Activated gamma-delta T cell treated with Interleukin-2 at 50 U/mL for 16 hours (primary cell): ENCODE data around the gene ZNF609.
A peak's percentile ranks its signal among the peaks of the same experiment; 100 is the strongest.

ENCODE experiments used
- DNase-seq: peaks from one replicate; pipeline ENCODE4 v3.0.0-alpha.2; 2020

ZNF609 gene

DNA sequence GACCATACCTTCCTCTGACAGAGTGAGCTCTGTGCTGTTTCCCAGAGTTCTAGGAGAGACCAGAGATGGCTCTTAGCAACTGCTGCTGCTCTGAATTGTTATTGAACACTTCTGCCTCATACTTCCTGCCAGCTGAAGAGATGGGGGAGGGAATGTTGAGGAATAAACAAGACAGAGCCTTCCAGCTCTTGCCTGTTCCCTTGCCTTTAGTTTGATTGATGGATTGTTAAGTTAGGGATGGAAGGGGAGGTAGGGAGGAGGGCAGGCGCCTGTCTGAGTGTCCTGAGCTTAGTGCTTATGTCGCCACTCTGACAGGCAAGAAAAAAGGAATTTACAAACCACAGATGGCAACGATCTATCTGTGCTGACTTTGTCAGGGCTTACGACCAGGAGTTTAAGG is 42.8 kb downstream of the ZNF609 start:
- DNase-seq = no peak

DNA sequence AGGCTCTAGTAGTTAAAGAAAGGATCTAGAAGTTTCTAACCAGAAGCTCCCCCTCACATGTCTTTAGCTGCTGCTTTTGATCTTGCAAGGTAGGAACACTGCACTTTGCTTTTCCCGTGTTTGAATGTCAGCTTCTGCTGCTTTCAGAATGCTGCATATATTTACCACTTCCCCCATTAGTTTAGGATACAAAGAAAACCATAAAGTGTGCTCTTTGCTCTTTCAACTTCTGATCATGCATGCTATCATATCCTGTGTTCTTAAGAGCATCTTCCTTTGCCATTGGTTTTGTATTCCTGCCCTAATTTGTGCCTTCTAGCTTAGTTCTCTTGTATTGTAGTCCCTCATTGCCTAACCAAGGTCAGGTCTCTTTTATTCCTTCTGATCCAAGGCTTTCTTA is 43.3 kb downstream of the ZNF609 start:
- DNase-seq = no peak

DNA sequence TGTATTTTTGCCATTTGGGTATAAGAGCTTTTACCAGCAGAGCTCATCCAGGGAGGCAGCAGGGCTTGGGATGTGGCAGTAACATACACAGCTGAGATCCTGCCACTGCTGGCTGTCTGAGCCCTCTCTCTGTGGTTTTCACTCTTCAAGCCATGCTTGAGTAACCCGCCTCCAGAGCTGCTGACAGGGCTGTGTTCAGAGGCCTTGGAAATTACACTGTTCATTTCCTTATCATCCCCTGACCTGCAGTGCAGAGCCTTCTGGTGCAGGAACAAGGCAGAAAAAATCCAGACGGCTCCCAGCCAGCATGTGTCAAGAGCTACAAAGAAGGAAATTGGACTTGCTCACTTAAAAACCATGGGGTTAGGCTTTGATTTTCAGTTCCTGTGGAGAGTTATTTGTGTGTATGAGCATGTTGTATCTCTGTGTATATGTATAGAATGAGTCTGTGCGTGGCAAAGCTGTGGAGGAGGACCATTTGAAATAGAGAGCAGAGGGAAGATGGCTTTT is 47.0 kb downstream of the ZNF609 start:
- peak; percentile 8 for DNase-seq

DNA sequence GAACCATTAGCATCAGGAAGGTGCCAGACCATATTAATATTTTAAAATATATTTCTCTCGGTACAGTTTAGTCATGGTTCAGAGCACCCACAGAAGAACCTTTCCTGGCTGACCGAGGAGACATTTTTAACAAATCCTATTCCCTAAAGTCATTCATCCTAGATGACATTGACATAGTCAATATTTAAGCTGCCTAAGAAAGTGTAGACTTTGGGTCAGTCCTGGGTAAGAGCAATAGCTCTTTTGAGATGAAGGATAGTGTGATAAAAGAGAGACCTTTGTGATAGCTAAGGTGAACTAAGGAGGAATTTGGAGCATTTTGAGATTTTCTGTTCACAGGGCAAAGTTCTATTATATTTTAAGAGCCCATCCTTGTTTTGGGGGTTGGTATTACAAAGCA is 47.5 kb downstream of the ZNF609 start:
- DNase-seq = no peak

DNA sequence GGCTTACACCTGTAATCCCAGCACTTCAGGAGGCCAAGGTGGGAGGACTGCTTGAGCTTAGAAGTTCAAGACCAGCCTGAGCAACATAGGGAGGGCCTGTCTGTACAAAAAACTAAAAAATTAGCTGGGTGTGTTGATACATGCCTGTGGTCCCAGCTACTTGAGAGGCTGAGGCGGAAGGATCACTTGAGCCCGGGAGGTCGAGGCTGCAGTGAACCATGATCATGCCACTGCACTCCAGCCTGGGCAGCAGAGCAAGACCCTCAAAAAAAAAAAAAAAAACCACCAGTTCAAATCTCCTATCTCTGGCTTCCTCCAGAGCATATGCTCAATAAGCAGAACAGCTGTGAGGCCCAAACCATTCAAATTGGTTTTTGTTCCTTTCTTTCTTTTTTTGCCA is 53.4 kb downstream of the ZNF609 start:
- DNase-seq = no peak

DNA sequence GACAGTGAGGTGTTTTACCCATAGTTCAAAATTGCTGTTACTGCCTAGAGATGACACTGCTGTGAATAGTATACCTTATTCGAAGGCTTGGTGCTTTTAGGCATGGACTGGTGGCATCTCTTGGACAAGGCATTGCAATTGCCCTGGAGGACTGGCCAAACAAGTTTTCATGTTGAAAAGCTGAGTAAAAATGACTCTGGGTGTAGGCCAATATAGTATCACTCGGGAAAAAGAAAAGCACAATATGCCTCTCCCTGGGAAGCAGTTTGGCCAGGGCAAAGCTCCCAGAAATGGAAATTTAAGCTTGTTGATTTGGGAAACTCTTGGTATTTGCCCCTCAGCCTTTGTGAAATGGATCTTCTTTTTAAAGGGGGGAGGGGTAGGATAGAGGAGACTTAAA is 54.8 kb downstream of the ZNF609 start:
- DNase-seq = no peak

DNA sequence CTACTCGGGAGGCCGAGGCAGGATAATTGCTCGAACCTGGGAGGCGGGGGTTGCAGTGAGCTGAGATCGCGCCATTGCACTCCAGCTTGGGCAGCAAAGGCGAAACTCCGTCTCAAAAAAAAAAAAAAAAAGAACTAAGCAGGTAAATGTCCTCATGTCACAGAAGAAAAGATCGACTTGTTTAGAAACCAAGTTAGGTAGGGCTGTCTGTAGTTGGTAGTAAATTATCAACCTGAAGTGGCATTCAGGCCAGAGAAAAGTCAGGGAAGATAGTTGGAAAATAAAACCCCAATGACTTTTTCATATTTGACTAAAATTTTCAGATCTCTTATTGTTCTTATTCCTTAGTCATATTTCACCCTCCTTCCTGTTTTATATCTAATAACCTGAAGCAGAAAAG is 55.4 kb downstream of the ZNF609 start:
- DNase-seq = no peak

DNA sequence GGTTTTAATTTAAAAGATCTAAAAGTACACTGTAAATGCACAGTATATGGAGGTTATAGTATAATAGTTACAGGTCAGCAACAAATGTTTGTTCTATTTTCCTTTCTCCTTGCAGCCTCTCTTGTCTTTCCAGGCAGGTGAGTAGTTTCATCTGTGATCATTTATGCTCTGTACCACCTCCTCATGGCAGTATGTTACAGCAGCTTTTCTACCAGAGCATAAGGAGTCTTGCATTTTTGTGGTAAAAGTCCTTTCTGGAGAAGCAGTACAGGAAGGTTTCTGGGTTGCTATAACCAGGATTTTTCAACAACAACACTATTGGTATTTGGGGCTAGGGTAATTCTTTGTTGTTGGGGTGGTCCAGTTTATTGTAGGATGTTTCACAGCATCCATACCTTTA is 59.5 kb downstream of the ZNF609 start:
- DNase-seq = no peak

DNA sequence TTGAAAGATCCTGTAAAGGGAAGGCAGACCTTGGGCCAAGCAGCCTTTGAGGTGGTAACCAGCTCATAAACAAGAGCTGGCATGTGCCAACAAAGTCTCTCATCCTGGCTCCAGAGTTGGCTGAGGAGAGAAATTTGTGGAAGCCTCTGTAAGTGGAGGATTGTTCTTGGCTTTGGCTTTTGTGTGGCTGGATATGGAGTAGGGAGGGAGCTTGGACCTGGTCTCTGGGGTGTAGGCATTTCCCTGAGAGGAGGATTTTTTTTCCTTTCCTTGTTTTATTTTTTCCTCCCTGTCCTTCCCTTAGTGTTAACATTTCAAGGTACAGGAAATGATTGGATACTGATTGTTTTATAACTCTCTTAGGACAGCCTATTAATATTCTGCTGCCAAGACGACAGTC is 60.8 kb downstream of the ZNF609 start:
- no peak for DNase-seq

DNA sequence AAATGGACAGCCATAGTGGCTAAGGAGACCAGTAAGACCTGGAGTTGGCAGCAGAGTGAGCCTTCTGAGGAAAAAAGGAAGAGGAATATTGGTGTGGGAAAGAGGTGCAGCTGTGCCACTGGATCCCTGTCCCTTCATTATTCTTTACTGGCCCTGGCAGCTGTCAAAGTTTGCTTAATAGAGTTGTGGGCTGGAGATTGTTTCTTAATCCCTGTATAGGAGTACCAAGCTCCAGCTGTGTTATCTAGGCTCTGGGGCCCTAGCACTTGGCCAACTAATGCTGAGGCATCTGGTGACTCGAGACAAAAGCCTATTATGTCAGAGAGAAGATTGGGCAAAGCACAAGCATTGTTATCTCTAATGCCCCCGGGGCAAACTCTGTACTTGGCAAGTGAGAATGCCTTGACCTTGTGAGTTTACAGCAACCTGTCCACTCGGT is 61.4 kb downstream of the ZNF609 start:
- no peak for DNase-seq

DNA sequence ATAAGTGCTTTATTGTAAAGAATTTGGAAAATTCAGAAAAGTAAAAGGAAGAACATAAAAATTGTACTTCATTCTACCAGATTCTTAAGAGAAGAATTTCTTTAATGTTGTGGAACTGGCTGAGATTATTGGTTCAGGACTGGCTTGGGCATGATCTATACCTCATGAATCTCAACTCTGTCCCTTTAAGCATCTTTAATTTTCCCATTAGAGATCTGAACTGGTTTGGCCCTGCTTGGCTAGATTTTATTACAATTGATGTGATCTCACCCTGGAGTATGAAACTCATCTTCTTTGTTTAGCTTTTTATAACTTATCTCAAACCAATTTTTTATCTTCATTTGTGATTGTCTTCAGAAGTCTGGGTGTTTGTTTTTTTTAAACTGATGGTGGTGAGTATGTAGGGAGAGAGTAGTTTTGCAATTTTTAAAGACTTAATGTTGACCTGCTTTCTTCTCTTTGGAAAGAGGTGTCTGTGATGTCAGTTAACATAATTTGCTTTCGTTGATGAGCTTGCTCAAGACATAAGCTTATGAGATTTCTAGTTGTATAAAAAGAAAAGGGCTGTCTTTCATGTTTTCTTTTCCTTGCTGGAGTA is 61.9 kb downstream of the ZNF609 start:
- DNase-seq = no peak

DNA sequence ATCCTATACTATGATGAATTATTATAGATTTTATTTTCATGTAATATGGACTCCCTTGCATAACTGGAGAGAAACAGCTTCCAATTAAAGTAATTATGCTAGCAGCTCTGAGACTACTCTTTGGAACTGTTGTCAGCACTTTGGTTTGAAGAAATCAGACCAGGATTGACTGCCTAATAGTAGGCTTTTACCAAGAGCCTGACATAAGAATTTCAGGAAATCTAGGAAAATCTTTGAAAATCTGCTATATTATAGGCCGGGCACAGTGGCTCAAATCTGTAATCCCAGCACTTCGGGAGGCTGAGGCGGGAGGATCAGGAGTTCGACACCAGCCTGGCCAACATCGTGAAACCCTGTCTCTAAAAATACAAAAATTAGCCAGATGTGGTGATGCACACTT is 62.9 kb downstream of the ZNF609 start:
- DNase-seq = no peak

DNA sequence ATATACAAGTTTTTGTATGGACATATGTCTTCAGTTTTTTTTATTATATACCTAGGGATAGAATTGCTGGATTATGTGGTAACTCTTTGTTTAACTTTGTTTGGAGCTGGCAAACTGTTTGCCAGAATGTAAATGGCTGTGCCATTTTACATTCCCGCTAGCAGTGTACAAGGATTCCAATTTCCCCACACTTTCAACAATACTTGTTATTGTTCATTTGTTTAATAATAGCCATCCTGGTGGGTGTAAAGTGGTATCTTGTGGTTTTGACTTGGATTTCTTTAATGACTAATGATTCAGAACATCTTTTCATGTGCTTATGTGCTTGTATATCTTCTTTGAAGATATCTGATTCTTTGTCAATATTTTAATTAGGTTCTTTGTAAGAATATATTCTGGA is 64.4 kb downstream of the ZNF609 start:
- no peak for DNase-seq

DNA sequence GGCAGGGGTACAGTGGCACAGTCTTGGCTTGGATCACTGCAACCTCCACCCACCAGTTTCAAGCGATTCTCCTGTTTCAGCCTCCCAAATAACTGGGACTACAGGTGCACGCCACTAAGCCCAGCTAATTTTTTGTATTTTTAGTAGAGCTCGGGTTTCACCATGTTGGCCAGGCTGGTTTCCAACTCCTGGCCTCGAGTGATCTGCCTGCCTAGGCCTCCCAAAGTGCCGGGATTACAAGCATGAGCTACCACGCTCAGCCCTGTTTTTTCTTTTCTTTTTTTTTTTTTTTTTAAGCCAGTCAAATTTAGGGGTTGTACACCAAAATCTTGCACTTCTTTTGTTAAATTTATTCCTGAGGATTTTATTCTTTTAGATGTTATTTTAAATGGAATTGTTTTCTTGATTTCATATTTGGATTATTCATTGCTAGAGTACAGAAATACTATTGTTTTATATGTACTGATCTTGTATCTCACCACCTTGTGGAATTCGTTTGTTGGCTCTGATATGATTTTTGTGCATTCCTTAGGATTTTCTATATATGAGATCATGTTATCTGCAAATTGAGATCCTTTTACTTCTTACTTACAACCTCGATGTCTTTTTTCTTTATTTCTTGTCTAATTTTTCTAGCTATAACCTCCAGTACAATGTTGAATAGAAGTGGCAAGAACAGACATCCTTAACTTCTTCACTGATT is 65.6 kb downstream of the ZNF609 start:
- no peak for DNase-seq

DNA sequence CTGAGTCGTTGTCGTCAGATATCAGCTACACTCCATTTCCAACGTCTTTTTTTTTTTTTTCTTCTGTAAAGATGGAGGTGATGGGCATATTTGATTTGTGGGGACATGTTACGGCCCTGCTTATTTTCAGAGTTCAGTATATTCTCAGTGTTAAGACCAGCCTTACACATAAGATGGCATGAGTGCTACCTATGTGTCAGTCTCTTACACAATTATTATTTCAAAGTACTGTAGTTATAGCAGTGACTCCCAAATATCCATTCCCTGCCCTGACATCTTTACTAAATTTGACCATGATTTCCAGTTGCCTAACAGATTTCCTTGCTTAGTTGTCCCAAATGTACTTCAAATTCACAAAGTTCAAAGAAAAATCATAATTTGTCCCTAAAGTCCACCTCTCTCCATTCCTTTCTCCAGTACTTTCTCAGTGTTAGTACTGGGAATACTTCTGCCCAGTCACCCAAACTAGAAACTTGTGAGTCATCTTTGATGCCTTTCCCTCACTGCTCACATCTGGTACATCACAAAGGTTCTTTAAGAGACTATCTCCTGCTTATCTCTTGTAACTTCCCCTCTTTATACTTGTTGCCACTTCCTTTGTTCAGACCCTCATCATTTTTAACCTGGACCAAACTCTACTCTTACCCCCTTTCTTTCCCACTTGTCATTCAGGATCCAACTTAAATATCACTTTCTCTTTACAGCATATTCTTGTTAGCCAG is 67.0 kb downstream of the ZNF609 start:
- no peak for DNase-seq

DNA sequence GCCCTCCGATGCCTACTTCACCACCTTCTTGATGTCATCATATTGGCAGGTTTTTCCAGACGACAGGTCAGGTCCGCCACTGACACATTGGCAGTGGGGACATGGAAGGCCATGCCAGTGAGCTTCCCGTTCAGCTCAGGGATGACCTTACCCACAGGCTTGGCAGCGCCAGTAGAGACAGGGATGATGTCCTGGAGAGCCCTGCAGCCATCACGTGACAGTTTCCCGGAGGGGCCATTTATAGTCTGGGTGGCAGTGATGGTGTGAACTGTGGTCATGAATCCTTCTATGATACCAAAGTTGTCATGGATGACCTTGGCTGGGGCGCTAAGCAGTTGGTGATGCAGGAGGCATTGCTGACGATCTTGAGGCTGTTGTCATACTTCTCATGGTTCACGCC is 68.5 kb downstream of the ZNF609 start:
- no peak for DNase-seq

DNA sequence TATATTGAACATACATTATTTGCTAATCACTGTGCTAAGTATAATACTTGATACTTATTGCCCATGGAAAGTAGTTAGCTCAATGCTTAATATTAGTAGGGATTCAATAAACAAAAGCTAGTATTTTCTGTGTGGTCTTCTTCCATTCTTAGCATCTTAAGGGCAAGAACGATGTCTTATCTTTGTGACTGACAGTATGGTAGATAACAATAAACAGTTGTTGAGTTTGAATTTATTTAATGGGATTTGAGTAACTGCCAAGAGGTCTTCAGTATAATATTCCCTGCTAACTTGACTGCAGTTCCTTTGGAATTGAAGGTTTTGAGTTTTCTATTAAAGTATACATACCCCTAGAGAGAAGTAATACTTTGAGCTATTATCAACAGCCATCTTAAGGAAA is 70.1 kb downstream of the ZNF609 start:
- no peak for DNase-seq

DNA sequence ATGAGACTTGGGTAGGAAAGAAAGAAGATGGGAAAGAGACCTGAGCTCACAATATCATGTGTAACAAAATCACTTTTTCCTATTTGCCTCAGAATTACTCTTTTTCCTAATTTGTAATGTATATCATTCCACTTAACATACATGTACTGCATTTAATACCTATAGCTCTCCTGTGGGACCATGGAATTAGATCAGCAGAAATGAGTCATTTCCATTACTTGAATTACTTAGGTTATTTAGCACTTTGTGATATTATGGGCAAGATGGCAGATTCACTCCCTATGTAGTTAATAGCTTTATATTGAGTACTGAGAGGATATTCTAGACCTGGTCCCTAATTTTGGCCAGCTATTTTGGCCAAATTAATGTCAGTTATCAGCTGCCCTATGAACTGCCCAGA is 70.5 kb downstream of the ZNF609 start:
- DNase-seq = no peak

DNA sequence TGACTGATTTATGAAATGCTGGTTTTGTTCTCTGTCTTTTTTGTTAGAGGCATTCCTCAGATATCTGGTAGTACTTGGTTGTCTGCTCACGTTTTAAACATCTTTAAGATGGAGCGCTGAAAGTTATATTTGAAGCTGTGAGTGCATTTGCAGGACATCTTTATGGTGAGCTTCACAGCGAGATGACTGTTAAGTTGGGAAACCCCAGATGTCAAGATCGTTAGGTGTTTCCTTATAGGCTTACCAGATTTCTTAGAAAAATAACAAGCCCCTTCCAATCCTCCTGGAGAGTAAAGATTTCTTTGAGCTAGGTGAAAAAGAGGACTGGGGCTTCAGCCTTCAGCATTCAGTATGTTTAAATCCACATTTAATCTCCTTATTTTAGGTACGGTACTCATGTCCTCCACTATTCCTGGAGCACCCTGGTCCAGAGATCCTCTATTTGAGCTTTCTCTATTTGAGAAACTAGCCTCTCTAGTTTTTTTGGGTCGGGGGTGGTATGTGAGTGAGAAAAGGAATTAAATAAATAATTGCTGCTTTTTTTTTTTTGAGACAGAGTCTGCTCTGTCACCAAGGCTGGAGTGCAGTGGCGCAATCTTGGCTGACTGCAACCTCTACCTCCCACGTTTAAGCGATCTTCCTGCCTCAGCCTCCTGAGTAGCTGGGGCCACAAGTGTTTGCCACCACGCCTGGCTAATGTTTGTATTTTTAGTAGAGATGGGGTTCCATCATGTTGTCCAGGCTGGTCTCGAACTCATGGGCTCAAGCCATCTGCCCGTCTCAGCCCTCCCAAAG is 72.3 kb downstream of the ZNF609 start:
- no peak for DNase-seq

DNA sequence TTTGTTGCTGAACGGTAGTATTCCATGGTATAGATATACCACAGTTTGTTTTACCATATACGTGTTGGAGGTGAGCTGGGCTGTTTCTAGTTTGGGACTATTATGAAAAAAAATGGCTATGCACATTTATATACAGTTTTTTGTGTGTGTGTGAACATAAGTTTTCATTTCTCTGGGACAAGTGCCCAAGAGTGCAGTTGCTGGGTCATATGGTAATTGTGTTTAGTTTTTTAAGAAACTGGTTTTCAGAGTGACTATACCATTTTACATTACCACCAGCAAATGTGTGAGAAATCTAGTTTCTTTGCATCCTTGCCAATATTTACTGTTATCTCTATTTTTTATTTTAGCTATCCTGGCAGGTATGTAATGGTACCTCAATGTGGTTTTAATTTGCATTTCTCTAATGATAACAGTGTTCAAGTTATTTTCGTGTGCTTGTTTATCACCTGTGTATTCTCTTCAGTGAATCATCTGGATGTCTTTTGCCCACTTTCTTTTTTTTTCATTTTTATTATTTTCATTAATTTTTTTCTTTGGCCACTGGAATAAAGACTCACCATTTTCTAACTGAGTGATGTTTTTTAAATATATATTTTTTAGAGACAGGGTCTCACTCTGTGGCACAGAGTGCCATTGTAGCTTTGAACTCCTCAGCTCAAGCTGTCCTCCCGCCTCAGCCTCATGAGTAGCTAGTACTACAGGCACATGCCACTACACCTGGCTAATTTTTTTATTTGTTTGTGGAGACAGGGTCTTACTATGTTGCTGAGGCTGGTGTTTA is 75.3 kb downstream of the ZNF609 start:
- DNase-seq = no peak

DNA sequence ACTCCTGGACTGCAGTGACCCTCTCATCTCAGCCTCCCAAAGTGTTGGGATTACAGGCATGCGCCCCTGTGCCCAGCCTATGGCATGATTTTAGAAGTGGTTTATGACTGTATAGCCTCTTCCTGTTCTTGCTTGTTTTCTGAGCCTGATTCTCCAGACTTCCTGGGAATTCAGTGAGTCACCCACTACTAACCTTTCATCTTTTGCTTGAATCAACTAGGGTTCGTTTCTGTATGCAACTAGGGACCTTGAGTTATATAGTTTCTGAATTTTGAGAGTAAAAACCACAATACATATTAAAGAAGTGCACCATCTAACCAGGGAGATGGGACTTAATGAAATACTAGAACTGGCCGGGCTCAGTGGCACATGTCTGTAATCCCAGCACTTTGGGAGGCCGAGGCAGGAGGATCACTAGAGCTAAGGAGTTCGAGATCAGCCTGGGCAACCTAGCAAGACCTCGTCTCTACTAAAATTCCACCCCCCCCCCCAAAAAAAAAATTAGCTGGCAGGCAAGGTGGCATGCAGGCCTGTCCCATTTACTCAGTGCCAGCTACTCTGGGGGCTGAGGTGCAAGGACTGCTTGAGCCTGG is 76.0 kb downstream of the ZNF609 start:
- no peak for DNase-seq

DNA sequence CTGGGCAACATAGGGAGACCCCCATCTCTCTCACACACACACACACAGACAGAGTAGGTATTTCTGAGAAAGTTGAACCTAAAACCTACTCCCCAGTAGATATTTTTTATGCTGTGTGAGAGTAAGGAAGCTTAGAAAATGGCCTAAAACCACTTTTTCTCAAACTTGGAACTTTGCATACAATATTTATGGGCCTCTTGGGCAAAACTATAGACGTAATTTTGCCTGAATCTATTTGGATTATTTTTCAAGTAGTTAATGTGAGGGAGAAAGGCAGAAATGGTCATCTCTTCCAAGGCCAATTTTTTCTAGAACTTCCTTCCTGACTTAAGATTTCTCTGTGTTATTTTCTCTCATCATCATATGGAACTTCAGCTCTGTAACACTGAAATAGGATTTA is 81.7 kb downstream of the ZNF609 start:
- no peak for DNase-seq
